H1 (cell line): ENCODE measurements around the gene CPED1. TPM values are rescaled to one million over a fixed set of nuclear protein-coding genes. Genes with fewer than 3 reads are reported as not detected.

ENCODE experiments used
- CTCF ChIA-PET: fragments of 300-600 bp; sonication (Branson Sonifier 250); formaldehyde crosslinking; loops from one replicate; lab custom pipeline; 2021; ENCODE audit not compliant: partially characterized antibody; lab: Charles Lee
- POLR2A ChIA-PET: fragments of 300-600 bp; sonication (Branson Sonifier 250); formaldehyde crosslinking; loops from one replicate; lab custom pipeline; 2021; ENCODE audit warnings: inconsistent platforms; ENCODE audit not compliant: partially characterized antibody; lab: Charles Lee
- DNase-seq, 2 experiments: peaks; one replicate each; pipeline versions ENCODE4 v3.0.0 to v3.0.0-alpha.2; 2010 to 2022; ENCODE audit warnings: low spot score in 2 of 2, low read depth in 1 of 2, mixed read lengths in 1 of 2
- FAIRE-seq: peaks from 2 replicates; lab custom pipeline; 2011; peaks lifted over from hg19 to GRCh38; lab: Jason Lieb, UNC
- H2AFZ ChIP-seq: 2 replicates; pipeline ENCODE4 v1.8.1; 2012; ENCODE audit warnings: low read length, inconsistent platforms
- H2AK5ac ChIP-seq: 2 replicates; pipeline ENCODE4 v1.6.1; 2013; ENCODE audit warnings: low read depth, low read length
- H2BK120ac ChIP-seq: replicated peaks from 2 replicates; pipeline ENCODE3; 2013; ENCODE audit warnings: low read depth, low read length, inconsistent platforms
- H2BK12ac ChIP-seq: 2 replicates; pipeline ENCODE4 v1.6.1; 2013; ENCODE audit warnings: low read depth, low read length
- H2BK15ac ChIP-seq: 2 replicates; pipeline ENCODE4 v1.6.1; 2013; ENCODE audit warnings: low read length
- H2BK20ac ChIP-seq: 2 replicates; pipeline ENCODE4 v1.6.1; 2013; ENCODE audit warnings: low read length
- H2BK5ac ChIP-seq: 2 replicates; pipeline ENCODE4 v1.6.1; 2013; ENCODE audit warnings: low read depth, low read length
- H3K14ac ChIP-seq: 2 replicates; pipeline ENCODE4 v1.6.1; 2013; ENCODE audit warnings: inconsistent platforms; ENCODE audit not compliant: insufficient read length
- H3K18ac ChIP-seq: 2 replicates; pipeline ENCODE4 v1.6.1; 2013; ENCODE audit warnings: low read length; ENCODE audit errors: extremely low read depth
- H3K23ac ChIP-seq: 2 replicates; pipeline ENCODE4 v1.6.1; 2013; ENCODE audit warnings: inconsistent platforms; ENCODE audit not compliant: insufficient read length
- H3K23me2 ChIP-seq: 2 replicates; pipeline ENCODE4 v1.6.1; 2013; ENCODE audit warnings: low read depth, low read length
- H3K27ac ChIP-seq: 2 replicates; pipeline ENCODE4 v1.6.1; 2011; ENCODE audit warnings: low read depth, low read length, inconsistent platforms
- H3K27me3 ChIP-seq, 4 experiments: replicated peaks in 1 of 4; 1 replicate in 1 of 4; 2 replicates in 3 of 4; pipeline versions ENCODE4 v1.6.1 to v1.8.1; 2011 to 2013; ENCODE audit warnings: low read length in 3 of 4, mild to moderate bottlenecking in 3 of 4, inconsistent platforms in 2 of 4, mixed read lengths in 2 of 4, moderate library complexity in 1 of 4; ENCODE audit not compliant: control insufficient read depth in 3 of 4, insufficient read depth in 3 of 4; ENCODE audit errors: extremely low read depth in 1 of 4
- H3K36me3 ChIP-seq, 4 experiments: 2 replicates each; pipeline versions ENCODE4 v1.6.1 to v1.8.1; 2011 to 2013; ENCODE audit warnings: mild to moderate bottlenecking in 4 of 4, low read length in 3 of 4, moderate library complexity in 2 of 4, control low read depth in 1 of 4, inconsistent platforms in 1 of 4; ENCODE audit not compliant: insufficient read depth in 4 of 4, control insufficient read depth in 2 of 4
- H3K4ac ChIP-seq: replicated peaks from 2 replicates; pipeline ENCODE3; 2013; ENCODE audit warnings: low read length, low read depth, mixed read lengths, inconsistent platforms; ENCODE audit not compliant: insufficient read length
- H3K4me1 ChIP-seq, 4 experiments: replicated peaks in 1 of 4; 1 replicate in 1 of 4; 2 replicates in 3 of 4; pipeline versions ENCODE4 v1.6.1 to v1.8.1; 2011 to 2013; ENCODE audit warnings: low read length in 3 of 4, inconsistent platforms in 2 of 4, mixed read lengths in 1 of 4; ENCODE audit not compliant: insufficient read depth in 4 of 4, control insufficient read depth in 3 of 4
- H3K4me2 ChIP-seq, 2 experiments: 2 replicates each; pipeline versions ENCODE4 v1.6.1 to v1.8.1; 2011 to 2013; ENCODE audit warnings: low read depth in 2 of 2, low read length in 2 of 2, control low read depth in 1 of 2, inconsistent platforms in 1 of 2, mild to moderate bottlenecking in 1 of 2; ENCODE audit not compliant: insufficient read depth in 1 of 2
- H3K4me3 ChIP-seq, 4 experiments: fragments of 200-600, 300-600 bp in 1 of 4; sonication (generic), shearing (Covaris generic), sonication (Bioruptor Twin) in 1 of 4; 2 replicates each; pipeline versions ENCODE4 v1.5.1 to v1.8.1; 2011 to 2016; ENCODE audit warnings: low read length in 4 of 4, low read depth in 3 of 4, control low read depth in 2 of 4, inconsistent platforms in 2 of 4, mild to moderate bottlenecking in 2 of 4, mixed read lengths in 1 of 4, moderate library complexity in 1 of 4; ENCODE audit not compliant: insufficient read depth in 2 of 4; ENCODE audit errors: extremely low read depth in 1 of 4
- H3K56ac ChIP-seq: replicated peaks from 2 replicates; pipeline ENCODE3; 2013; ENCODE audit warnings: low read depth, mild to moderate bottlenecking, mixed read lengths, low read length, inconsistent platforms; ENCODE audit not compliant: insufficient read length
- H3K79me1 ChIP-seq: 2 replicates; pipeline ENCODE4 v1.6.1; 2013; ENCODE audit warnings: low read depth, low read length, control low read depth
- H3K79me2 ChIP-seq, 2 experiments: 2 replicates each; pipeline versions ENCODE4 v1.6.1 to v1.8.1; 2012 to 2013; ENCODE audit warnings: low read length in 2 of 2, mild to moderate bottlenecking in 2 of 2, inconsistent platforms in 1 of 2; ENCODE audit not compliant: insufficient read depth in 2 of 2, control insufficient read depth in 1 of 2
- H3K9ac ChIP-seq, 4 experiments: replicated peaks in 1 of 4; 1 replicate in 1 of 4; 2 replicates in 3 of 4; pipeline versions ENCODE4 v1.6.1 to v1.8.1; 2011 to 2013; ENCODE audit warnings: low read depth in 3 of 4, low read length in 3 of 4, control low read depth in 2 of 4, mild to moderate bottlenecking in 2 of 4, moderate library complexity in 2 of 4, inconsistent platforms in 1 of 4; ENCODE audit errors: extremely low read depth in 1 of 4
- H3K9me3 ChIP-seq, 2 experiments: 2 replicates each; pipeline versions ENCODE4 v1.6.1 to v1.8.1; 2012 to 2013; ENCODE audit warnings: mild to moderate bottlenecking in 2 of 2, moderate library complexity in 2 of 2, control low read depth in 1 of 2, inconsistent platforms in 1 of 2, low read depth in 1 of 2, low read length in 1 of 2, mixed read lengths in 1 of 2; ENCODE audit not compliant: insufficient read depth in 2 of 2
- H4K20me1 ChIP-seq, 2 experiments: replicated peaks in 1 of 2; 2 replicates each; pipeline versions ENCODE3 to v1.8.1; 2011 to 2013; ENCODE audit warnings: inconsistent platforms in 2 of 2, low read length in 2 of 2, mild to moderate bottlenecking in 1 of 2; ENCODE audit not compliant: insufficient read depth in 2 of 2, control insufficient read depth in 1 of 2
- H4K5ac ChIP-seq: 2 replicates; pipeline ENCODE4 v1.6.1; 2013; ENCODE audit warnings: low read length, low read depth, mixed read lengths, inconsistent platforms; ENCODE audit not compliant: insufficient read length
- H4K8ac ChIP-seq: 2 replicates; pipeline ENCODE4 v1.8.0; 2013; ENCODE audit warnings: mild to moderate bottlenecking, moderate library complexity, low read length, inconsistent platforms; ENCODE audit not compliant: insufficient read depth; ENCODE audit errors: extremely low read depth
- H4K91ac ChIP-seq: replicated peaks from 2 replicates; pipeline ENCODE3; 2013; ENCODE audit warnings: low read length, mixed read lengths, inconsistent platforms; ENCODE audit not compliant: insufficient read length
- ATF3 ChIP-seq: IDR thresholded peaks from 2 replicates; pipeline ENCODE4 v1.6.1; 2011; ENCODE audit warnings: low read depth, mild to moderate bottlenecking, low read length; ENCODE audit not compliant: insufficient read depth
- BACH1 ChIP-seq: IDR thresholded peaks from 2 replicates; pipeline ENCODE4 v1.6.1; 2012; ENCODE audit warnings: low read length, improper control_type of control experiment
- GABPA ChIP-seq: IDR thresholded peaks from 2 replicates; pipeline ENCODE4 v1.6.1; 2011; ENCODE audit warnings: mild to moderate bottlenecking, low read length, moderate library complexity, borderline replicate concordance; ENCODE audit not compliant: insufficient read depth
- KDM5A ChIP-seq: fragments of 200-600 bp; IDR thresholded peaks from 2 replicates; pipeline ENCODE4 v1.7.1; 2012; ENCODE audit warnings: mild to moderate bottlenecking, low read length, inconsistent platforms, mixed read lengths
- RBBP5 ChIP-seq: IDR thresholded peaks from 2 replicates; pipeline ENCODE4 v1.7.1; 2012; ENCODE audit warnings: low read depth, mild to moderate bottlenecking, inconsistent platforms, low read length, moderate library complexity, borderline replicate concordance
- SIX5 ChIP-seq: IDR thresholded peaks from 2 replicates; pipeline ENCODE4 v1.6.1; 2011; ENCODE audit warnings: mild to moderate bottlenecking, low read depth, low read length
- SP2 ChIP-seq: IDR thresholded peaks from 2 replicates; pipeline ENCODE4 v1.6.1; 2012; ENCODE audit warnings: mild to moderate bottlenecking, low read length, inconsistent platforms
- SRF ChIP-seq: IDR thresholded peaks from 2 replicates; pipeline ENCODE4 v1.6.1; 2011; ENCODE audit warnings: mild to moderate bottlenecking, low read depth, low read length, moderate library complexity
- WGBS, 2 experiments: shearing (Covaris generic) in 1 of 2; methylation state at CpG; one replicate each; pipeline versions ENCODE4 v1.1.6 to v1.1.7; 2013 to 2015; ENCODE audit warnings: low lambda C conversion rate in 2 of 2, mixed read lengths in 2 of 2, inconsistent platforms in 1 of 2, low coverage in 1 of 2, missing lambda C conversion rate in 1 of 2; ENCODE audit not compliant: insufficient replicate concordance in 2 of 2, insufficient coverage in 1 of 2, insufficient read length in 1 of 2; ENCODE audit errors: extremely low coverage in 1 of 2, missing lambda C conversion rate in 1 of 2; 5-methylcytosine and 5-hydroxymethylcytosine counted together
- polyA plus RNA-seq, 7 experiments: library from polyadenylated mRNA; depleted of rRNA in 3 of 7; stranded (reverse) in 5 of 7; unstranded in 2 of 7; fragments of >200 nt in 5 of 7; fragments of 200-250 nt in 2 of 7; gene quantifications; 1 replicate in 5 of 7; 2 replicates in 1 of 7; 4 replicates in 1 of 7; pipeline versions ENCODE4 v1.2.1 to v1.2.3, GENCODE V29; 2011 to 2013; ENCODE audit warnings: missing spikeins in 2 of 7, mixed read lengths in 2 of 7
- total RNA-seq: library from RNA; stranded (reverse); fragmentation: NEBNext Ultra II Directional; extraction: Animal tissue kit (Norgen Biotek cat#: 25700); gene quantifications from 2 replicates; pipeline ENCODE4 v1.2.1, GENCODE V29; 2021
- TF ChIP-seq, protein P1 (sequence below), 3 experiments: IDR thresholded peaks; 1 replicate in 2 of 3; 2 replicates in 1 of 3; pipeline versions ENCODE4 v1.5.1 to v1.6.1; 2011; ENCODE audit warnings: low read length in 3 of 3, mild to moderate bottlenecking in 3 of 3, inconsistent platforms in 2 of 3, low read depth in 1 of 3, moderate library complexity in 1 of 3; ENCODE audit not compliant: insufficient read depth in 1 of 3; ENCODE audit errors: control extremely low read depth in 1 of 3

The CPED1 gene
- total and polyA plus RNA-seq, 2 of the 8 experiments (the other 6 are each of a cell fraction or from before 2014, with no cell fraction given): 0.08 to 0.39 TPM

DNA sequence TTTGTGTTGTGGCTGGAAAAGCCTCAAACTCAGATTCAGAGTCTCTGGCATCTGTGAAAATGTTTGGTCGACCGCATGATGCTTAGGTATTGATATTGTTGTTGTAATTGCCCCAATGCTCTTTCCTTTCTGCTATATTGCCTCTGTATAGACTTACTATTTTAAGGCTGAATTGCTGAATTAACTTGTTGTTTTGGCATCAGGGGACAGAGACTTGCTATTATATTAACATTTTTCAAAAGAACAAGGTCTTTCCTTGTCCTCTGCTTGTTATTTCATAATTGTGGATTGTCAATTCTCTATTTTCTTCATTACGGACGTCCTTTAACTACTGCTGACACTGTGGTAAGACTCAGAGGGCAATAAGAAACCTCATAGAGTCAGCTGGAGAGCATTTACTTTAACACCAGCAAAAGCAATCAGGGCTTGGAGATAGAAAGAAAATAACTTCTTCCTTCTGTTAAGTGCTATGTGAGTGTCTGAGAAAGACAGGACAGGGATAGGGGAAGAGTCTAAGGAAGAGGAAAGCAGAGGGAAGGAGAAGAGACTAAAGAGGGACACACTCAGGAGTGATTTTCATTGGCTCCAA, 17.6 kb downstream of the CPED1 start:
- 89% methylated on average over 4 of the region's 4 CpGs; no CpG with 5 or more reads in 1 of the 2 experiments for WGBS, 2 experiments
- peaks cover 0 to 2% (median 0%) of the 10 kb centered on the region in 4 experiments; a peak in 3 of 7 replicates for H3K4me1 ChIP-seq
- TF ChIP-seq SIX5: no peak
- TF ChIP-seq ATF3: no peak
- TF ChIP-seq BACH1: no peak
- no peak for TF ChIP-seq SP2
- TF ChIP-seq KDM5A: no peak
- TF ChIP-seq, protein P1, sequence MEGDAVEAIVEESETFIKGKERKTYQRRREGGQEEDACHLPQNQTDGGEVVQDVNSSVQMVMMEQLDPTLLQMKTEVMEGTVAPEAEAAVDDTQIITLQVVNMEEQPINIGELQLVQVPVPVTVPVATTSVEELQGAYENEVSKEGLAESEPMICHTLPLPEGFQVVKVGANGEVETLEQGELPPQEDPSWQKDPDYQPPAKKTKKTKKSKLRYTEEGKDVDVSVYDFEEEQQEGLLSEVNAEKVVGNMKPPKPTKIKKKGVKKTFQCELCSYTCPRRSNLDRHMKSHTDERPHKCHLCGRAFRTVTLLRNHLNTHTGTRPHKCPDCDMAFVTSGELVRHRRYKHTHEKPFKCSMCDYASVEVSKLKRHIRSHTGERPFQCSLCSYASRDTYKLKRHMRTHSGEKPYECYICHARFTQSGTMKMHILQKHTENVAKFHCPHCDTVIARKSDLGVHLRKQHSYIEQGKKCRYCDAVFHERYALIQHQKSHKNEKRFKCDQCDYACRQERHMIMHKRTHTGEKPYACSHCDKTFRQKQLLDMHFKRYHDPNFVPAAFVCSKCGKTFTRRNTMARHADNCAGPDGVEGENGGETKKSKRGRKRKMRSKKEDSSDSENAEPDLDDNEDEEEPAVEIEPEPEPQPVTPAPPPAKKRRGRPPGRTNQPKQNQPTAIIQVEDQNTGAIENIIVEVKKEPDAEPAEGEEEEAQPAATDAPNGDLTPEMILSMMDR (IDR thresholded peaks at IDR 0.05; ENCODE audit: control extremely low read depth in 1 of 3, insufficient read depth in 1 of 3, low read depth in 1 of 3, low read length in 3 of 3): no peak
- TF ChIP-seq RBBP5: no peak
- no peak for TF ChIP-seq GABPA
- TF ChIP-seq SRF: no peak

More for the DNA sequence above, 17.6 kb downstream of the CPED1 start:
- Histone ChIP-seq H3K23me2 (no peaks in the 10 kb centered on the region), H3K27me3 (no peaks in the 10 kb centered on the region), H3K27ac (no peak overlapping the region), H3K56ac (no peak overlapping the region), H2BK20ac (no peak overlapping the region), H3K18ac (no peak overlapping the region), H4K5ac (no peak overlapping the region), H3K9me3 (no peaks in the 10 kb centered on the region), H4K91ac (no peak overlapping the region), H3K4ac (no peak overlapping the region), H4K8ac (no peak overlapping the region), H2BK120ac (no peak overlapping the region), H4K20me1 (no peaks in the 10 kb centered on the region), H3K79me1 (no peaks in the 10 kb centered on the region), H3K36me3 (no peaks in the 10 kb centered on the region), H2BK5ac (no peak overlapping the region), H2BK12ac (no peak overlapping the region), H3K4me2 (no peak overlapping the region), H3K14ac (no peak overlapping the region), H3K23ac (no peak overlapping the region), H3K4me3 (no peak overlapping the region), H3K79me2 (no peaks in the 10 kb centered on the region), H2AFZ (peak overlapping the region; percentile 78; the same call in 1 of the 2 replicates), H2BK15ac (no peak overlapping the region), H2AK5ac (no peak overlapping the region), H3K9ac (no peak overlapping the region)
- CTCF ChIA-PET: interaction anchor here (0.7 to 1.6 kb wide), 3 partner anchors 16 to 76 kb away, joined by 3 to 6 read pairs (median 4); partner anchors contain the start of gene CPED1
- DNase-seq (no peak), FAIRE-seq (no peak)
- POLR2A ChIA-PET: no interaction called here
